HG03025 (cell line): ENCODE measurements around the gene SLC15A3.
"Not testable (repeated sequence)": the region's sequence is repeated elsewhere in the genome, so short reads cannot be mapped to it uniquely, and the experiment has no call there.

Experiments
- ATAC-seq: cut with Tn5 transposase; IDR thresholded peaks from one replicate; pipeline ENCODE4 v1.9.1; 2021; ENCODE audit warnings: mild to moderate bottlenecking, moderate library complexity; ENCODE audit not compliant: unreplicated experiment, low FRiP score

Gene SLC15A3

GRCh38 chr11:60977836-60978235, 25.9 kb upstream of the SLC15A3 start:
- no peak for ATAC-seq

DNA sequence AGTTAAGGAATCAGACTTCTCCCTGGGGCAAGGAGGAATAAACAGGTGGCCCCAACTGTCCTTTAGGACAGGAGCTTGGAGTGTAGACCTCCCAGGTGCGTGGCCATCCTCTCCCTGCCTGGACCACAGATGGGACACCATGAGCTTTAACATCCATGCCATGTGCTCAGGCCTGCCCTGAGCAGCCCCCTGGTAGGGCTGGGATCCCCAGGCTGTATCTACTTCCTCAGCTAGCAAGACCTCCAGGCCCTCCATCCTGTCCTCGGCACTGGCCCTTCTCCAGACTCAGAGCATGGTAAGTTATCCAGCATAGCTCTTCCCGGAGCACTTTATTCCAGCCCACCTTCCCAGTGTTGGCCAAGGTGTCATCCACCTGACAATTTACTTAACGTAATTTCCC, 25.2 kb upstream of the SLC15A3 start:
- no peak for ATAC-seq

- no peak for ATAC-seq
Observed at GRCh38 chr11:60974726-60975125, 22.8 kb upstream of the SLC15A3 start.

GRCh38 chr11:60974316-60974715, 22.3 kb upstream of the SLC15A3 start:
- not testable (repeated sequence) for ATAC-seq

DNA sequence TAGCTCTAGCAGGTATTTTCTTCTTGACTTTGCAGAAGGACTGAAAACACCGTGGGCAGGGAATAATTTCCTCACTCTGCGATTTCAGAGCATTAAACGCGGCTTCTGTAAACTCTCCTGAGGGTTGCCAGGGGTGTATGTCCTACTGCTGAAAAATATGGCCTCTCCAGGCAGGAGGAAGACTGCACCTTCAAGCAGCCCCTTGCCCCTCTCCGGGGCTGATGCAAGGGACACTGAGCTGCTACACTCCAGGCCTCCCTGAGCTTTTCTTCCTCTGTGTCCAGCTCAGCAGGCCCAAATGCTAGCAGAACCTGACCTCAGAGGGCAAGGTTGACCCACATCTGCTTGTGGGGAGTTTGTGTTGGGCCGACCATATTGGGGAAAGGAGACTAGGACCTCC, 21.7 kb upstream of the SLC15A3 start:
- ATAC-seq = no peak

DNA sequence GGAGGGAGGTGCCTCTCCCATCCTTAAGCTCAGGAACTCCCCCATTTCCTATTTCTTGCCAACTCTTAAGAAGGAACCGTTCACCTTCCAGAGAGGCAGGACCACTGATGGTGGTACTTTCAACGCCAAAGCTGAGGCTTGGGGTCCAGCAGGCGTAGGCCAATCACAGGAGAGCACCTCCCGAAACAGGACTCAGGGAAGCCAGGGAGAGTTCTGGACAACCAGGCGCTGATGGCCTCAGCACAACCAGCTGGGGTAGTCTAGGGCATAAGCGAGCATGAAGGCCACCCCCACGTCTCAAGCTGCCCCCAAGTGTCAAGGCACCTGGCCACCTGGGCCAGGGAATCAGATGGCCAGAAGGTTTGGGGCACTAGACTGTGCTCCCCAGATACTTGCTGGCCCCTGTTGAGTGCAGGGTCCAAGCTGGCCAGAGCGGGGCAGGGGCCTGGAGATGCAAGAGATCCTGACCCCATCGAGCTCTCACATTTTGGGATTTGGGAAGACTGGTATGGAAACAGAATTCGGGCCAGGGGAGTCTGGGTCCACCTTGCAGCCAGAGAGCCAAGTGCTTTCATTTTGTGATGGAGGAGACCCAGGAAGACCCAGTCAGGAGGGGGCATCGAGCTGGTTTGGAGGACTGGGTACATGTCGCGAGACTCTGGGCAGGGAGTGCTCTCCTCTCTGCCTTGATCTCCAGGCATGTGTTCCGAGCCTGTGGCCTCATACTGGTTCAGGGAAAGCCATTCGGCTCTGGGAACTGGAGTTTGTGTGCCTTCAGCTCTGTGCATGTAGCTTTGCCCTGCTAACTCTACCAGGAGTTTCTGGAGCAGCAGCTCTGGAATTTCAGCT, 20.4 kb upstream of the SLC15A3 start:
- ATAC-seq = no peak

DNA sequence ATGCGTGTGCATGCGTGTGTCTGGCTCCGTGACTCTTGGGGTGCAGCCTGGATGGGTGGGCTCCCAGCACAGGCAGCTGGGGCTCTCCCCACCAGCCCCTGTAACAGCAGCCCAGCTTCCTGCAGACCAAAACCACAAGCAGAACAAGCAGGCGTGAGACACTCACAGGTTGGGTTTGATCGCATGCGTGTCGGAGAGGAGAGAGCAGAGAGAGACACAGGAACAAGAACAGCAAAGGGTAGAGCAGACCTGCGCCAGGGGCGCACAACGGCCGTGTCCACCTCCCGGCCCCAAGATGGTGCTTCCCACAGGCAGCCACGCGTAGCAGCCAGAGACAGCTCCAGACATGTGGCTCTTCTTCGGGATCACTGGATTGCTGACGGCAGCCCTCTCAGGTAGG, 19.5 kb upstream of the SLC15A3 start, which contains the start of gene CD6:
Gene CD6 (plus strand): TSS at position 161 of the 400 bp plus-strand sequence. CDS start 186 bp downstream, at position 347.
- no peak for ATAC-seq

DNA sequence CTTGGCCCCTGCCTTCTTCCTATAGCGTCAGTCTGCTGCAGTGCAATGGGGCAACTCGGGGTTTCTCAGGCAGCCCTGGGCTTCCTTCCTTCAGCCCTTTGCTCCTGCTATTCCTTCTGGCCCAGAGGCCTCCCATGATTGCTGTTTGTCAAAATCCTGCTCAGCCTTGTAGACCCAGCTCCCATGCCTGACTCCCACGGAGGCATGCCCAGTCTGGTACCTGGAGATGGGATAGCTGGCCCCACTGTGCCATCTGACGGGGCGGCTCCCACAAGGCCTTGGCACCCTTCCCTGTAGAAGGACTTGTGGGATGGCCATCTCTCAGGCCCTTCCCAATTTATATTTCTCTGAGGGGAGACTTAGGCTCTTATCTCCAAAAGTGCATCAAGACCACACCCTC, 18.9 kb upstream of the SLC15A3 start:
- ATAC-seq = no peak

GRCh38 chr11:60970369-60970774, 18.4 kb upstream of the SLC15A3 start:
- ATAC-seq = no peak

DNA sequence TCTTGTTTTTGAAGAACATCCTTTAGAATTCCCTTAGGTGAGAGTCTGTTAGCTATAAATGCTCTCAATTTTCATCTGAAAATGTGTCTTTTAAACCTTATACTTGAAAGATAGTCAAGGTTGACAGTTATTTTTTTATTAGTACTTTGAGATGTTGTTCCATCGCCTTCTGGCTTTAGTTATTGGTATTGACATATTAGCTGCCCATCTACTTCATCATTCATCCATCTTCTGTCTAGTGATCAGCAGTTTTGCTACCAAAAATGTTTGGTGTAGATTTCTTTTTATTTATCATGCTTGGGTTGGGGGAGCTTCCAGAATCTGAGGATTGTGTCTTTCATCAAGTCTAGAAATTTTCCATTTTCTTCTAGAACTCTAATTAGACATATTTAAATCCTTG, 16.2 kb upstream of the SLC15A3 start:
- ATAC-seq = no peak

GRCh38 chr11:60966890-60967289, 14.9 kb upstream of the SLC15A3 start:
- no peak for ATAC-seq

DNA sequence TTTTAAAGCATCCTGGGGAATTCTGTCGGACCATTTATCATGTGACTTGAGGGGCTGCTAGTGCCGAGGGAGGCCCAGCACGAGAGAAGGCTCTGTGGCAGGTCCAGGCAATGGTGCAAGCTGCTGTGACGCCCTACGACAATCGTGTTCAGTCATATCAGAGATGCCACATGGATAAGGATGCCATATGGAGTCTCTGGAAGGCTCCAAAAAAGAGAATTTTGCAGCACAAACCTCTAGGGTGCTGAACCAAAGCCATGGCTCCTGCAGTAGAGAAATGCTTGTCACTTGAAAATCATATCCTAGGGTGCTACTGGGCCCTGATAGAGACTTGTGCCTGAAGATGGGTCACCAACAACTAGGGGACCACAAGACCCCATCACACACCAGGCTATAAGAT, 12.8 kb upstream of the SLC15A3 start:
- no peak for ATAC-seq

DNA sequence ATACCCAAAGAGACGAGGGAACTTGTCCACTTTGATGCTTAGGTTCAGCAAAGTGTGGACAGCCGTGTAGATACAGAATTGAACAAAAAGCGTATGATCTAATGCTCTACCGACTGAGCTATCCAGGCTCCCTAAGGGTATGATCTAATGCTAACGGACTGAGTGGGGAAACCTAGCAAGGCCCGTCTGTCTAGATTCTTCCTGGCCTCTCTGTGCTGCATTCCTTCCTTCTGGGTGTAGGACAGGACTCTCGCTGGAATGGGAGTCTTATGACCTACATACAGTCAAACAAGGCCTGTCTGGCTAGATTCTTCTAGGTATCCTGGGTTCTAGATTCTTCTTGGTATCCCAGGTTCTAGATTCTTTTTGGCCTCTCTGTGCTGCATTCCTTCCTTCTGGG, 8.4 kb upstream of the SLC15A3 start:
- no peak for ATAC-seq

DNA sequence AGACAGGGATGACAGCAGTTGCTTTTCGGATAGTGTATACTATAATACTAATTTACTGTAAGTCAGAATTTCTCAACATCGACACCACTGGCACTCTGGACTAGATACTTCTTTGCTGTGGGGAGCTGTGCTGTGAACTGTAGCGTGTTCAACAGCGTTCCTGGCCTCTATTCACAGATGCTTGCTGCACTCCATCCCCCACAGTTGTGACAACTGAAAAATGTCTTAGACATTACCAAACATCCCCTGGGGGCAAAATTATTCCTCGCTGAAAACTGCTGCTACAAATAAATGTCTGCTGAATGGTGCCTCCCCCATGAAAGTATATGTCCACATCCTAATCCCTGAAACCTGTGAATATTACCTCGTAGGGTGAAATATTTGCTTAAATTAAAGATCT, 7.5 kb upstream of the SLC15A3 start:
- ATAC-seq = no peak

- no peak for ATAC-seq
Observed at GRCh38 chr11:60957188-60957587, 5.2 kb upstream of the SLC15A3 start.

GRCh38 chr11:60955571-60955970, 3.6 kb upstream of the SLC15A3 start:
- ATAC-seq = no peak

- no peak for ATAC-seq
Observed at GRCh38 chr11:60954421-60954820, 2.4 kb upstream of the SLC15A3 start.

GRCh38 chr11:60953781-60954180, 1.8 kb upstream of the SLC15A3 start:
- no peak for ATAC-seq

- no peak for ATAC-seq
Observed at GRCh38 chr11:60952742-60953170, 780 bp upstream of the SLC15A3 start.

GRCh38 chr11:60951606-60951903, 421 bp downstream of the SLC15A3 start:
- ATAC-seq = no peak

DNA sequence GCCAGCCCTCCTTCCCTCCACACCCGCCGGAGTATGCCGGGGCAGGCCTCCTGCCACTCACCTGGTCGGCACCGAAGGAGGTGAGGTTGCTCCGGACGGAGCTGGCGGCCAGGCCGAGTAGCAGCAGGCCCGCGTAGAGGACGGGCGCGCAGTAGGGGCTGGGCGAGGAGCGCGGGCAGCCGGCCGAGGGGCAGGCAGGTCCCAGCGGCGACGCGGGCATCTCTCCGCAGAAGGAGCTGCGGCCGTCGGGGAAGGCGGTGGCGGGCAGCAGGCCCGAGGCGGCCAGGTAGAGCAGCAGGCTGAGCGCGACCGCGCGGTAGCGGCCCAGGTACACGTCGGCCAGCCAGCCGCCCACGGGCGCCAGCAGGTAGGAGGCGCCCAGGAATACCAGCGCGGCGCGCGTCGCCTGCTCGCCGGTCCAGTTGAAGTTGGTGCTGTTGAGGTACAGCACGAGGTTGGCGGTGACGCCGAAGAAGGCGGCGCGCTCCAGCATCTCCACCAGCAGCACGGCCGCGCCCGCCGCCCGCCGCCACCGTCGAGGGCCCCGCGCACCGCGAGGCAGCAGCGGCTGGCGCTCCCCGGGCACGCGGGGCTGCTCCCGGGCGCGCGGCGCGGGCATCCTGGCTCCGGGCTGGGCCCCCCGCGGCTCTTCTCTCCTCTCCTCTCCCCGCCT, 907 bp downstream of the SLC15A3 start:
- ATAC-seq = no peak

DNA sequence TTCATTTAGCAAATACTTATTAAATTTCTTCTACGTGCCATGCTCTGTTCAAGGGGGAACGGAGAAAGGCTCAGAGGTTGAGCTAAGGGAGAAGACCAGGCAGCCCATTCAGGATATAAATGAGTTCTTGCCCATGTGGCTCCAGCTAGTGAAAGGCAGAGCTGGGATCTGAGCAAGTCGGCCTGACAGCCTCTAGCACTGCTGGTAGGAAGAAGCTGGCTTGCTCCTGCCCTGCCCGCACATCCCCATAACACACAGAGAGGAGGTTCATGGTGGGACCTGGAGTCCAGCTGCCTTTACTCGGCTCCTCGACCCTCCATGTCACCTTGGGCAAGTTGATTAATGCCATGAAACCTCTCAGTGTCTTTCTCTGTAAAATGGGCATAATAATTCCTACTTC, 2.0 kb downstream of the SLC15A3 start:
- no peak for ATAC-seq
